B cell (primary cell): Measurements from ENCODE around the gene THSD7B. TPM values are rescaled to one million over a fixed set of nuclear protein-coding genes. Genes with fewer than 3 reads are reported as not detected.

Experiments used
- ATAC-seq: fragments of 200-7000 bp; cut with Tn5 transposase; one replicate; pipeline ENCODE4 v1.10.0; 2021; ENCODE audit warnings: low read depth, mild to moderate bottlenecking, moderate number of reproducible peaks, moderate library complexity
- CTCF ChIA-PET: fragments of 350-600 bp; sonication (Branson Sonifier 250); formaldehyde crosslinking; loops from one replicate; lab custom pipeline; 2021; ENCODE audit warnings: antibody characterized with exemption, inconsistent platforms; lab: Charles Lee
- POLR2A ChIA-PET: fragments of 350-600 bp; sonication (Branson Sonifier 250); formaldehyde crosslinking; loops from one replicate; lab custom pipeline; 2021; ENCODE audit warnings: antibody characterized with exemption; lab: Charles Lee
- DNase-seq: peaks from one replicate; pipeline ENCODE4 v3.0.0; 2013
- H2AFZ ChIP-seq: 2 replicates; pipeline ENCODE4 v1.6.1; 2012; ENCODE audit warnings: mild to moderate bottlenecking, low read depth, low read length; ENCODE audit not compliant: insufficient read depth, poor library complexity, severe bottlenecking
- H3K27ac ChIP-seq, 2 donors: 1 replicate in 1 of 2; 2 replicates in 1 of 2; pipeline ENCODE4 v1.5.1; 2012 to 2013; ENCODE audit warnings: low read length in 2 of 2, mild to moderate bottlenecking in 2 of 2, moderate library complexity in 1 of 2
- H3K27me3 ChIP-seq, 4 experiments: fragments of 200-600 bp in 1 of 4; sonication (generic) in 1 of 4; replicated peaks in 1 of 4; 1 replicate in 2 of 4; 2 replicates in 2 of 4; pipeline versions ENCODE4 v1.6.1 to v1.7.0; 2013 to 2016; ENCODE audit warnings: low read length in 3 of 4, mild to moderate bottlenecking in 2 of 4, mixed read lengths in 1 of 4, moderate library complexity in 1 of 4; ENCODE audit not compliant: insufficient read depth in 4 of 4, control insufficient read depth in 3 of 4; ENCODE audit errors: control extremely low read depth in 1 of 4
- H3K36me3 ChIP-seq, 2 experiments: replicated peaks in 1 of 2; 1 replicate in 1 of 2; 2 replicates in 1 of 2; pipeline versions ENCODE4 v1.6.1 to v1.7.1; 2013; ENCODE audit warnings: low read length in 1 of 2; ENCODE audit not compliant: insufficient read depth in 2 of 2, control insufficient read depth in 1 of 2; ENCODE audit errors: control extremely low read depth in 1 of 2, extremely low read depth in 1 of 2
- H3K4me1 ChIP-seq, 2 donors: fragments of 200-600 bp in 1 of 2; sonication (generic) in 1 of 2; 1 replicate in 1 of 2; 2 replicates in 1 of 2; pipeline versions ENCODE4 v1.5.1 to v1.6.1; 2013 to 2017; ENCODE audit warnings: low read length in 2 of 2; ENCODE audit not compliant: control insufficient read depth in 2 of 2, insufficient read depth in 2 of 2
- H3K4me2 ChIP-seq: replicated peaks from 2 replicates; pipeline ENCODE3; 2012; ENCODE audit warnings: mild to moderate bottlenecking, low read depth, low read length; ENCODE audit not compliant: poor library complexity, severe bottlenecking
- H3K4me3 ChIP-seq, 5 experiments: fragments of 200-600 bp in 1 of 5; sonication (generic) in 1 of 5; 1 replicate in 3 of 5; 2 replicates in 2 of 5; pipeline versions ENCODE4 v1.5.1 to v1.7.0; 2011 to 2016; ENCODE audit warnings: low read length in 4 of 5, mild to moderate bottlenecking in 4 of 5, low read depth in 2 of 5, control low read depth in 1 of 5, moderate library complexity in 1 of 5; ENCODE audit not compliant: insufficient read depth in 1 of 5; ENCODE audit errors: control extremely low read depth in 1 of 5, extremely low read depth in 1 of 5
- H3K79me2 ChIP-seq: fragments of 200-600 bp; sonication (generic); one replicate; pipeline ENCODE4 v1.6.0; 2016; ENCODE audit warnings: low read length; ENCODE audit not compliant: control insufficient read depth, insufficient read depth
- H3K9ac ChIP-seq: fragments of 200-600 bp; sonication (generic); 2 replicates; pipeline ENCODE4 v1.6.1; 2017; ENCODE audit warnings: mild to moderate bottlenecking, low read length, moderate library complexity
- H3K9me3 ChIP-seq, 3 donors: one replicate each; pipeline versions ENCODE4 v1.6.1 to v1.7.1; 2013; ENCODE audit warnings: low read length in 2 of 3; ENCODE audit not compliant: control insufficient read depth in 2 of 3, insufficient read depth in 1 of 3; ENCODE audit errors: control extremely low read depth in 1 of 3
- H4K20me1 ChIP-seq: 2 replicates; pipeline ENCODE4 v1.6.0; 2012; ENCODE audit warnings: mild to moderate bottlenecking, low read length; ENCODE audit not compliant: insufficient read depth, control insufficient read depth, poor library complexity, severe bottlenecking
- H3K27ac Mint-ChIP-seq: one replicate; pipeline ENCODE4 v1.8.0; 2021; ENCODE audit warnings: mixed read lengths
- H3K27me3 Mint-ChIP-seq: one replicate; pipeline ENCODE4 v1.8.0; 2021; ENCODE audit warnings: mixed read lengths
- H3K4me1 Mint-ChIP-seq: one replicate; pipeline ENCODE4 v1.8.0; 2021; ENCODE audit warnings: mixed read lengths
- H3K4me3 Mint-ChIP-seq: one replicate; pipeline ENCODE4 v1.8.0; 2021; ENCODE audit warnings: mixed read lengths
- H3K9me3 Mint-ChIP-seq: one replicate; pipeline ENCODE4 v1.8.0; 2022; ENCODE audit warnings: mixed read lengths; ENCODE audit not compliant: insufficient read depth
- CTCF ChIP-seq: fragments of 200-600 bp; IDR thresholded peaks from one replicate; pipeline ENCODE4 v1.8.0; 2022; ENCODE audit warnings: antibody characterized with exemption, mild to moderate bottlenecking
- EZH2 ChIP-seq: IDR thresholded peaks from 2 replicates; pipeline ENCODE4 v1.6.1; 2012; ENCODE audit warnings: borderline replicate concordance, low read depth, mild to moderate bottlenecking, moderate library complexity, low read length; ENCODE audit not compliant: insufficient read depth, poor library complexity, severe bottlenecking
- WGBS: methylation state at CpG from one replicate; pipeline ENCODE4 v1.1.5; 2013; ENCODE audit warnings: missing lambda C conversion rate; ENCODE audit not compliant: insufficient coverage; 5-methylcytosine and 5-hydroxymethylcytosine counted together
- intact Hi-C: fragments of 100-400 bp; cut with micrococcal nuclease; formaldehyde crosslinking; loops from one replicate; pipeline ENCODE4 v1.10.0; 2022
- polyA plus RNA-seq: library from polyadenylated mRNA; depleted of rRNA; stranded (reverse); fragments of >200 nt; gene quantifications from 2 replicates; pipeline ENCODE4 v1.2.3, GENCODE V29; 2012
- total RNA-seq, 2 donors: library from RNA; stranded (reverse); fragments of 120-200 nt in 1 of 2; gene quantifications; 1 replicate in 1 of 2; 2 replicates in 1 of 2; pipeline versions ENCODE4 v1.2.3 to v1.2.4, GENCODE V29; 2013 to 2022

THSD7B gene
- total and polyA plus RNA-seq, 2 donors (not counting 1 experiment from before 2014, with no cell fraction given) = 0.76 TPM; not detected in 1

- Histone ChIP-seq H3K4me2 (no peak overlapping the region), H3K27ac (no peak overlapping the region), H3K9ac (no peak overlapping the region), H3K4me1 (no peaks in the 10 kb centered on the region), H2AFZ (no peak overlapping the region), H3K79me2 (no peaks in the 10 kb centered on the region), H3K4me3 (no peak overlapping the region), H3K9me3 (no peaks in the 10 kb centered on the region), H4K20me1 (no peaks in the 10 kb centered on the region), H3K27me3 (peaks cover 0 to 3% (median 0%) of the 10 kb centered on the region in 4 experiments), H3K36me3 (no peaks in the 10 kb centered on the region)
- Mint-ChIP-seq H3K4me3 (no peak overlapping the region), H3K4me1 (no peaks in the 10 kb centered on the region), H3K27me3 (no peaks in the 10 kb centered on the region), H3K9me3 (peaks cover 5% of the 10 kb centered on the region), H3K27ac (no peak overlapping the region)
- TF ChIP-seq EZH2 (no peak), CTCF (no peak)
- ATAC-seq (no peak), DNase-seq (no peak)
- ChIA-PET CTCF (no interaction called here), POLR2A (no interaction called here)
- intact Hi-C loops = no loop called here
- WGBS = no CpG with 5 or more reads among the region's 1 CpG
Measured at GRCh38 chr2:136935119-136935518, 169.8 kb downstream of the THSD7B start.

GRCh38 chr2:136956050-136956449 is 190.7 kb downstream of the THSD7B start:
- no peak for ATAC-seq
- H3K79me2 ChIP-seq = no peaks in the 10 kb centered on the region
- H3K4me3 ChIP-seq = no peak overlapping the region
- Mint-ChIP-seq H3K27ac (no peak overlapping the region), H3K27me3 (no peaks in the 10 kb centered on the region), H3K9me3 (no peaks in the 10 kb centered on the region), H3K4me3 (no peak overlapping the region), H3K4me1 (no peaks in the 10 kb centered on the region)
- H3K27ac ChIP-seq = no peak overlapping the region
- POLR2A ChIA-PET = no interaction called here
- no peak for TF ChIP-seq CTCF
- TF ChIP-seq EZH2 = no peak
- CTCF ChIA-PET = no interaction called here
- intact Hi-C loops = no loop called here
- no peak overlapping the region for H3K4me2 ChIP-seq
- H3K9me3 ChIP-seq = no peaks in the 10 kb centered on the region
- H2AFZ ChIP-seq = no peak overlapping the region
- no CpG with 5 or more reads among the region's 1 CpG for WGBS
- H4K20me1 ChIP-seq = no peaks in the 10 kb centered on the region
- DNase-seq = no peak
- H3K4me1 ChIP-seq = no peaks in the 10 kb centered on the region
- H3K27me3 ChIP-seq = no peaks in the 10 kb centered on the region
- no peaks in the 10 kb centered on the region for H3K36me3 ChIP-seq
- H3K9ac ChIP-seq = no peak overlapping the region
